Superior temporal gyrus (tissue), 1 donor: ENCODE measurements around the gene LAPTM5.
"Not testable (repeated sequence)": the region's sequence is repeated elsewhere in the genome, so short reads cannot be mapped to it uniquely, and the experiment has no call there.

ENCODE experiments used
- DNase-seq: peaks from one replicate; pipeline ENCODE4 v3.0.0-alpha.2; 2016; ENCODE audit errors: extremely low spot score

Gene LAPTM5

GRCh38 chr1:30695439-30695841, 62.1 kb downstream of the LAPTM5 start:
- DNase-seq: no peak

DNA sequence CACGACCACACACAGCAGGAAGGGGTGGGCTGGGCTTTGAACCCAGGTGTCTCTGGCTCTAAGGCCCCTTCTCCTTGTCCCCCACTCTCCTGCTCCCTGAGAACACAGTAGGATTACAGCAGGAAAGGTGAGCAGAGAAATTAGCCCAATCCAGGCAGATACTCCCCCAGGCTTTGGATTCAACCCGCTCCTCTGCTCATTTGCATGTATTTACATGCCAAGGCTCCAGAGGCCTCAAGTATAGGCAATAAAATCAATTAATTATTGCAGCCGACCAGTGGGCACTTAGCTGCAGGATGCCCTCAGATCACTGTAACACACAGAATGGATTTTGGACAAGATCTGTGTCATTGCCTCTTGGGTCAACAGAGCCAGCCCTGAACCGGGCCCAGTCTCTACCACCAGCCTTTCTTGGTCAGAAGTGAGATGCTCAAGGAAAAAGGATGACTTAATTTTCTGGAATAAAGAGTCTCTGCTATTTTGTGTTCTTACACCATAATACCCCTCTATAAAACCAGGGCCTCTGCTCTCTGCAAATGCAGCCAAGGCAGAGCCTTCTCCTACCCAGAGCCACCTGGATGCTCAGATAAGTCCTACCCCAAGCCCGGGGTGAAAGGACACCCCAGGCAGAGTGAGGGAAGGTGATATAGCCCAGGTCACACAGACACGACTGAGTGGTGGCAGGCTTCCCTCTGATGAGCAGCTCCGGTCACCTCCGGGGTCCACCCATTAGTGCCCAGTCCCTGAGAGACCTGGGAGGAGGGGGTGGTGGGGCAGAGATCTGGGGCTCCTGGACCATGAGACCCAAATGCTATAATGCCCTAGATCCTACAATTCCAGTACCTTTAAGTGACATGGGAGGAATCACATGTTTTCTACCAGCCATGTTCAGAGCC, 63.0 kb downstream of the LAPTM5 start:
- no peak for DNase-seq

- DNase-seq: no peak
Measured at GRCh38 chr1:30693822-30694221, 63.8 kb downstream of the LAPTM5 start.

DNA sequence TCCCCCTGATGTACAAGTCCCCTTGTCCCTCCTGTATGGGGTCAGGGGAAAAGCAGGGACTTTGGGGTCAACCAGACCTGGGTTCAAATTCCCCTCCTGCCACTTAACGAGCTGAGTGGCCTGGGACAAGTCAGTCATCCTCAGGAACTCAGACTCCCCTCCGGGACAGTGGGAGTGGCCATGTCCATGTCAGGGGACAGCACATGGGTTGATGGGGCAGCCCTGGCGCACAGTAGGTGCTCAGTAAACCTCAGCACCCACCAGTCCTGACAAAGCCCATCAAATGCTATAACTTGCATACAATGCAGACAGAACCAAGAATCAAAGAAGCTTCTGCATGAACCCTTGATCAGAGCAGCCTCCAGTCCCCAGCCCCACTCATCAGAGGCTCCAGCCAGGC, 64.2 kb downstream of the LAPTM5 start:
- no peak for DNase-seq

DNA sequence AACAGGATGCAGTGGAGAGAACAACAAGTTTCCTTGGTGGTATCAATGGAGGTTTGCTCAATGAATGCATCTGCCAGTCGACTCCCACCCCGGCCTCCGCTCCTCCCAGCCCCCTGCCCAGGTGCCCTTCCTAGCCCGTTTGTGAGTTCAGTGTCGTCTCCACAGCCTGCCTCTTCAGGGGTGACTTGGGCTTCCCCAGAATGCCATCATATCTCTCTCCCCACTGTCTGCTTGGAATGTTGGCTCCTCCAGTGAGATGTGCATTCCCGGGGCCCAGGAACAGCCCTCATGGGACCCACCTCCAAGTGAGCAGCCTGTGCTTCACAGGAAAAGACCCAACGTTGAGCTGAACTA, 64.6 kb downstream of the LAPTM5 start:
- DNase-seq: no peak

GRCh38 chr1:30692201-30692947, 65.2 kb downstream of the LAPTM5 start:
- no peak for DNase-seq

GRCh38 chr1:30691480-30691879, 66.1 kb downstream of the LAPTM5 start:
- DNase-seq: no peak

GRCh38 chr1:30689901-30690645, 67.5 kb downstream of the LAPTM5 start:
- DNase-seq: no peak

- DNase-seq: no peak
Measured at GRCh38 chr1:30688920-30689794, 68.4 kb downstream of the LAPTM5 start.

GRCh38 chr1:30688516-30688915, 69.1 kb downstream of the LAPTM5 start:
- not testable (repeated sequence) for DNase-seq

DNA sequence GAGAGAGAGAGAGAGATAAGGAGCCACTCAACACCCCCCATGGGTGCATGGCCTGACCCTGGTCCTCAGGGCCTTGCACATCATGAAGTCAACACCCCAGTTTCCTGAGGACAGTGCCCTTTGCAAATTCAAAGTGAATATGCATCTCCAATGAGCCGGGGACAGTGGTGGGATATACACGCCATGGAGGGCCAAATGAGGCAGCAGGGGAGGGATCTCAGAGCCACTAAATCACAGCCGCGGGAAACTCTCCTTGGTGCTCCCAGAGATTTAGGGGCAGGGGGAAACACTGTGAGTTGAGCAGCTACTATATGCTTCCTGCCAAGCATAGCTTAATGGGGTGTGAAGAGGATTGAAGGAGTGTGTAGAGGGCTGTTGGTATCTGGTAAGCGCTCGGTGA, 69.7 kb downstream of the LAPTM5 start:
- no peak for DNase-seq

DNA sequence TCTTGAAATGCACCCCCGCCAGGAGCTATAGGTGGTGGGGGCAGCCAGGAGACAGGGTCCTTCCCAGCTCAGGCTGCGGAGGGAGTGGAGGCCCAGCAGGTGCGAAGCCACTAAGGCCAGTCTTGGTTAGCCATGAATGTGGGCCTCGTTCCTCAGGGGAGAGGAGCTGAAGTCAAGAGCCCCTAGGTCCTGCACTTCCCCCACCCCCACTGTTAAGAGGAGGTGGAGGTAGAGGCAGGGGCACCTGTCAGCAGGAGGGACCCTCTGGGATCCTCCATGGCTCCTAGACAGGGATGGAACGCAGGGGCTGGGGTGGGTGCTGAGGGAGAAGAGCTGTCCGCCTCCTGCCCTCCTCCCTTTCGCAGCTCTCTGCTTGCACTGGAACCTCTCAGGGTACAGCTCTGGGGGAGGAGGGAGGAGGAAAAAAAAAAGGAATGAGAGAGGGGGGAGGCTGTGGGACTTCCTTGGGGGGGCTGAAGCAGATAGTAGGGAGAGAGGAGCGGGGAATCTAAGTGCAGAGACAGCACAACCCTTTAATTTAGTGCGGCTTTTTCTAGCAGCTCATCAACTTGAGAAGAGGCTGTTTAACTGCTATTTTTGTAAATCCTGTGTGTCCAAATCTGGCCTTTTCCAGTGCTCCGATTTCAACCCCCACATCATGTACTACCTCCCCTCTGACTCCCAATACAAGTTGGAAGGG, 71.2 kb downstream of the LAPTM5 start:
- DNase-seq: no peak

GRCh38 chr1:30685796-30686165, 71.8 kb downstream of the LAPTM5 start:
- no peak for DNase-seq

GRCh38 chr1:30684881-30685795, 72.4 kb downstream of the LAPTM5 start:
- DNase-seq: no peak

- no peak for DNase-seq
Measured at GRCh38 chr1:30684259-30684658, 73.3 kb downstream of the LAPTM5 start.

- DNase-seq: no peak
Measured at GRCh38 chr1:30683699-30684098, 73.9 kb downstream of the LAPTM5 start.
